HL-60/S4 treated with retinoic acid at 250 ng/mL for 4 days and 3 days (cell line): ENCODE measurements around the gene ERLEC1.
"Not testable (repeated sequence)": the region's sequence is repeated elsewhere in the genome, so short reads cannot be mapped to it uniquely, and the experiment has no call there.

Source experiments
- in situ Hi-C: fragments of 300-500 bp; cut with MboI; formaldehyde crosslinking; loops from 2 replicates; pipeline ENCODE4 v1.7.0; 2022; ENCODE audit warnings: low sequenced_read_pairs

Gene ERLEC1, protein sequence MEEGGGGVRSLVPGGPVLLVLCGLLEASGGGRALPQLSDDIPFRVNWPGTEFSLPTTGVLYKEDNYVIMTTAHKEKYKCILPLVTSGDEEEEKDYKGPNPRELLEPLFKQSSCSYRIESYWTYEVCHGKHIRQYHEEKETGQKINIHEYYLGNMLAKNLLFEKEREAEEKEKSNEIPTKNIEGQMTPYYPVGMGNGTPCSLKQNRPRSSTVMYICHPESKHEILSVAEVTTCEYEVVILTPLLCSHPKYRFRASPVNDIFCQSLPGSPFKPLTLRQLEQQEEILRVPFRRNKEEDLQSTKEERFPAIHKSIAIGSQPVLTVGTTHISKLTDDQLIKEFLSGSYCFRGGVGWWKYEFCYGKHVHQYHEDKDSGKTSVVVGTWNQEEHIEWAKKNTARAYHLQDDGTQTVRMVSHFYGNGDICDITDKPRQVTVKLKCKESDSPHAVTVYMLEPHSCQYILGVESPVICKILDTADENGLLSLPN

DNA sequence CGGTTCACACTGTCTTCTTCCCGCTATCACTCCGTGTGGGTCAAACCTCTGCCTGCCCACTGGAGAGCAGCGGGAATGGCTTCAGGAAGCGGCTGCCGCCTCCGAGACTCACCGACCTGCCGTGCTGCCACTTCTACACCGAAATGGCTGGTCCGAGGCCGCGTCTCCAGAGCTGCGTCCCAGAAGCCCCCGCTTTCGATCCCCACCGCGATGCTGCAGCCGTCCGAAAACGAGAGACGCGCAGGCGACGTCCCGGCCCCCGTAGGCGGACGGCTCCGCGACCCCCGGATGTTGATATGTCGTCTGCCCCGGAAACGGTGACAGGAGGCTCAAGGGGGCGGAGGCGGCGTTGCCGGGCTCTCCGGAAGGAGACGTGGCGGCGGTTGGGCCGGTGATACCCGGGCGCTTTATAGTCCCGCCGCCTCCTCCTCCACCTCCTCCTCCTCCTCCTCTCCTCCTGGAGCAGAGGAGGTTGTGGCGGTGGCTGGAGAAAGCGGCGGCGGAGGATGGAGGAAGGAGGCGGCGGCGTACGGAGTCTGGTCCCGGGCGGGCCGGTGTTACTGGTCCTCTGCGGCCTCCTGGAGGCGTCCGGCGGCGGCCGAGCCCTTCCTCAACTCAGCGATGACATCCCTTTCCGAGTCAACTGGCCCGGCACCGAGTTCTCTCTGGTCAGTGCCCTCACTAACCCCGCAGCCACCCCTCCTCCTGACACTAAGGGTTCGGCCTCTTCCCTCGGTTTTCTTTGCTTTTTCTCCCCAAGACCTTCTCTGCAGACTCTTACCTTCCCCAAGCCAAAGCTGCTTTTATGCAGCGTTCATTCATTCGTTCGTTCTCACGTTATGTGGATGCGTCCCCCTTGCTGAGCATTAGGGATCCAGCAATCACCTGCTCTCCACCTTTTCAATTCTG lies at the start of gene ERLEC1, which contains the start of gene ASB3:
TSS of gene ERLEC1 (plus strand) at position 340 of the 909 bp plus-strand sequence. CDS start at position 507, 167 bp downstream.
TSS of gene ASB3 (minus strand) at position 249 of the 909 bp plus-strand sequence. CDS start 21,381 bp downstream, outside the sequence.
- in situ Hi-C loops, result no loop called here

DNA sequence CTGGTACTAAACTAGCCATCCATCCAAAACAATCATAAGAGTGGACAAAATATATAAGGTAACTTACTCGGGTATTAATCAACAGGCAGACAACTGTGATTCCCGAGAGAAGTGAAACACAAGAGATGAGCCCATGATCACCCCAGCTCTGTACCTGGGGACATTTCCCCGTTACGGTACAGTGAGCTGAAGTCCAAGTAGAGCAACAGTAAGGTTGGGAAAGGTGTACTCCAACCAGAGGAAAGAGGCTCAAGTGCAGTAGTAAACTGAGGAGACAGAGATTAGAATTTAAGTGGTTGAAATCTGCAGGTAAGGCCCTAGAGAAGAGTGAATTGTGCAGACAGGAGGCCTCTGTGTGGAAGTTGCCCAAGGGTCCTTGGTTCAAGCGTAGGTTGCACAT lies 49.8 kb upstream of the ERLEC1 start:
- in situ Hi-C loops, result no loop called here

DNA sequence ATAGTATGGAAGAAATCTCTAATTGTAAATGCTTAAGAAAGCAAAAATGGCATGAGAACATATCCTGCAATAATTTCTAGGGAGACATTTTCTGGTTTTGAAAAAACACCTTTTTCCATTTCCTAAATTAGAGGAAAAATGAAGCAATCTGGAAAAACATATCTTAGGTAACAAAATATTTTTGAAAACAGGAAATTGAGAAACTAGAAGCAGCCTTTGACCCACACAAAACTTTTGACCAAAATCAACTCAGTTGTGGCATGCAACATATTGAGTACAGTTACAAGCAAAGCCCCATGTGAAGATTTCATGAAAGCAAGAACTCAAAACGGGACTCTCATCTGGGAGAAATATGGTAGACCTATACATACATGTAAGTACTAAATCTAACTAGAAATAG lies 47.8 kb upstream of the ERLEC1 start:
- in situ Hi-C loops, result no loop called here

DNA sequence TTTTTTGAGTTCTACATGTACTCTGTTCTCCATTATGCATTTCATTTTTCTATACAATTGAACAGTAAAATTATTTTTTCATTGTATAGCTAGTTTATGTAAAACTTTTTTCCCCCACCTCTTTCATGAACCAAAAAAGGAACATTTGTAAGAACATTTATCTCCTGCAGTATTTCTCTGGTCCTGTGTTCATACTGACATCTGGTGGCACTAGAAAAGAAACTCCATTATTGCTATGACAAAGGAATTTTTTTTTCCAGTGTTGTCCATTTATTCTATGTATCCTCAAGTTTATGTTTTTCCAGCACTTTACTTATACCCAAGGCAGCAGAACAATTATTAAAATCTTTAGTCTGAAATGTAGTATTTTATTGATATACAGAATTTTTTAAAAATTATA lies 46.7 kb upstream of the ERLEC1 start:
- in situ Hi-C loops, result no loop called here

DNA sequence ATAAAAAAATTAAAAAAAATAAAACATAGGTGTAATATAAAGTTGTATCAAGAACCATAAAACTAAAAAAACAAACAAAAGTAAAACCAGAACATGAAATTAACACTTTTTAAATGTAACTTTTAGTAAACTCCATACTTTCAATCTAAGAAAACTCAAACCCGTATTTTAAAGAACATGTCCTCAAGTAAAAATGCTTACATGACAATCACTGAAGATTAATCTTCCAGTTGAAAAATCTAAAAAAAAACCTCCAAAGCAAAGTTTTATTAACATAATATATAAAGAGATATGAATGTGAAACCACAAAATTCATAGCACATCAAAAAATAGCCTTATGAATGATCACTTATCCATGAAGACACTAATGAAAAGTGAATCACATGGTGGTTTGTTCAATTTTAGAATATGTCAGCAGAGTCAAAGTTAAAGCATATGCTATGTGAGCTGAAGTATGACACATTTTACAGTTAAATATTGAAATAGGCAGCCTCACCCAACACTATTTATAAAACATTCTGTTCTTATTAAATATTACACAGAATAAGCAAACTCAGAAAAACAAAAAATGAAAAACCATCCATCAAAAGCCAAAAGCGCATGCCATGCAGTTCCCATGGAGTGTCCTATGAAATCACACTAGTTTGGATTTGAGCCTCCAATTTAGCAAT lies 42.3 kb upstream of the ERLEC1 start:
- in situ Hi-C loops, result no loop called here

DNA sequence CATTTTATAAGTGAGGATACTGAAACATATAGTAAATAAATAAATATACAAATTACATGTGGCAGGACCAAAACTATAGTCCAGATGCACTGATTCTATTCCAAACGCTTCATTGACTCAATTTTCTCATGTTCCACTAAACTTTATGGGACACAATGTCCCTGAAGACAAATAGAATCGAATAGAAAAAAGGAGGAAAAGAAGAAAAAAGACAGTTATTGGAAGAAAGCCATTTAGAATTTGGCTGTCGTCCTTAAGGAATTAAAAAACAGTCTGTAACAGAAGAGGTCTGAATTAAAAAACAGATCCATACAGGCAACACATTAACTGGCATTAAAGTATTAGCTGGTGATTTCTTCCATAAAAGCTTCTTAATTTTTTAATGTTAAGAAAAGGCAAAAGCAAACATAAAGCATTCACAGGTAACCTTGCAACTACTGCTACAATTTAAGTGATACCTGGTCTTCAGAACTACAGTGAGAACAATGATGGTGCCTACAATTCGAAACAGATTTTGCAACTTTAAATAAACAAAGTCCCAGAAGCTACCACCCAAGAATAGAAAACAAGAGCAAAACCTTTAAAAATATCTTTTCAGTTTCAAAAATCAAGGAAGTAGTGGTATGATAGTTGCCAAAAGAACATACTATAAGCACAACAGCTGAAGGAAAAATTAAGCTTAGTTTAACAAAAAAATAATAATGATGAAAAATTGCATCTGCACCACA lies 36.6 kb upstream of the ERLEC1 start:
- in situ Hi-C loops, result no loop called here

DNA sequence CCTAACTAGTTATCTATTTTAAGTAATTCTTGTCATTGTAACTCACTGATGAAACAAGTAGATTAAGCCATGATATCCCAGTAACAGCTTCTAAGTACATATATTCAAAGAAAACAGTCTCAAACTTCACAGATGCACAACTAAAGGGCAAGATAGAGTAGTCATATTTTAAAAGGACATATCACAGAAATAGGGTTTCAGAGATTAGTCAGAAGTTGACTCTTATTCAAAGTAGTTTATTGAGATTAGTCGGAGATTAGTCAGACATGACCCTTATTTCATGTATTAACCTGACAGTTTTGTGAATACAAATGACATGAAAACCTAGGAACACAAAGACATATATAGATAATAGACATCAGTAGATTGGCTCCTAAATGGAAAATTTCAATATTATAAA lies 35.1 kb upstream of the ERLEC1 start:
- in situ Hi-C loops, result no loop called here

DNA sequence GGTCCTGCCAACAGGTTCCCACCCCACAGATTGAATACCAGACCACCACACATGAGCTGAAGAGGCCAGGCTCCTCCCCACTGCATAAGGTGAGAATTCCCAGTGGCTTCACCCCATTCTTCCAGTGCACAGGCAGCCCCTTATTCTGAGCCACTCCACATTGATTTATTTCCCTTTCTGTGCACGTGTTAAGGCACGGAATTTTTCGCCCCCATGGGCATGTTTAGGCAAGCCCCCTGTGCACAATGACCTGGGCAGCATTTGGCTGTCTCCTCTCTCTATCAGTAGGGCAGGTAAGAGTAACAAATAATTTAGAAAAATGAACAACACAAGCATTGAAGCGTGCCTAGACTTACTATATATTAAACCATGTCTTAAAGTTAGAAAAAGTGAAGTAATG lies 34.5 kb upstream of the ERLEC1 start:
- in situ Hi-C loops, result no loop called here

DNA sequence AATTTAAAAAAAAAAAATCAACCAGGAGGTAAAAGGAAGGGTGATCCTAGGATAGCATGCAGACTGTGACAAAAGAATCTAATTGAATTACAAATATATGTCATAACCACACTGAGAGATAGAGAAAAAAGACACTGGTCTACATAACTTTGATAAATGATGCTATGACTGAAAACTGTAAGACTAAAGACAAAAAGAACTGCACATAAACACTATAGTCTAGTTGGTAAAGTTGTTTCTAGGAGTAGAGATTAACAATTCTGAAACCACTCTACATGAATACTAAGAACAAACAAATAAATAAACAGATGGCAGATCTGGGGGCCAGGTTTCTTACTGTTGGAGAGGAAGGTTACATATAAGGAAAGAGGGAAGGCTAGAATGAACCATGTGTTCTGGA lies 33.8 kb upstream of the ERLEC1 start:
- in situ Hi-C loops, result no loop called here

DNA sequence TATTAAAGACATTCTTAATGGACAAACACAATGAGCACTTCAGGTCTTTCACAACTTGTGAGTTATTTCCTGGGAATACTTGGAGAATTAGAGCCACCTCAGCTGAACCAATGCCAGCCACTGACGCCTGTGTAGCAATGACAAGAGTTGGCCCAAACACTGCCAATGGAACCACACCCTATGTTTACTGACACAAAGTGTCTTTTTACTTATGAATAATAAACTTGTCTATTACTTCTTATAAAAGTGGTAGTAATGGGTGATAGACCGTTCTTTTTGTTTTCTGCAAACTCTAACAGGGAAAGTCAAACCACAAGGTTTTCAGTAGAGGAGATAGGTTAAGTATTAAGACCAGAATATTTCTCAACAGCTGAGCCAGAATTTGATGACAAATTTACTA lies 31.7 kb upstream of the ERLEC1 start:
- in situ Hi-C loops, result no loop called here

DNA sequence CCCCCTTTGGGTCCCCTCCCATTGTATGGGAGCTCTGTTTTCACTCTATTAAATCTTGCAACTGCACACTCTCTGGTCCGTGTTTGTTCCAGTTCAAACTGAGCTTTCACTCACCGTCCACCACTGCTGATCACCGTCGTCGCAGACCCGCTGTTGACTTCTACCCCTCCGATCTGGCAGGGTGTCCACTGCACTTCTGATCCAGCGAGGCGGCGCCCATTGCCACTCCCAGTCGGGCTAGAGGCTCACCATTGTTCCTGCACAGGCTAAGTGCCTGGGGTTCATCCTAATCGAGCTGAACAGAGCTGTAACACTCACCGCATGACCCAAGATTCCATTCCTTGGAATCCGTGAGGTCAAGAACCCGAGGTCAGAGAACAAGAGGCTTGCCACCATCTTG lies 30.2 kb upstream of the ERLEC1 start:
- in situ Hi-C loops, result no loop called here

DNA sequence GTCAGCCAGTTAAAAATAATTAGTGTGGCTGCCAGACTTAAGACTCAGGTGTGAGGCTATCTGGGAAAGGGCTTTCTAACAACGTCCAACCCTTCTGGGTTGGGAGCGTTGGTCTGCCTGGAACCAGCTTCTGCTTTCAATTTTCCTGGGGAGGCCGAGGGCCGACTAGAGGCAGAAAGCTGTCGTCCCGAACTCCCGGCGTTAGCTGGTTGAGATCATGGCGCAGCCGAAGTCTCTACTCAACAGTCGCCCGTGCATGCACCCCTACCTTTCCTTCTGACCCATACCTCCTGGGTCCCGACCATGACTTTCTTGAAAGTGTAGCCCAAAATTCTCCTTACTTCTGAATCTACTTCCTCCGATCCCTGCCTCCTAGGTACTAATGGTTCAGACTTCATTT lies 29.6 kb upstream of the ERLEC1 start:
- in situ Hi-C loops, result not testable (repeated sequence)

DNA sequence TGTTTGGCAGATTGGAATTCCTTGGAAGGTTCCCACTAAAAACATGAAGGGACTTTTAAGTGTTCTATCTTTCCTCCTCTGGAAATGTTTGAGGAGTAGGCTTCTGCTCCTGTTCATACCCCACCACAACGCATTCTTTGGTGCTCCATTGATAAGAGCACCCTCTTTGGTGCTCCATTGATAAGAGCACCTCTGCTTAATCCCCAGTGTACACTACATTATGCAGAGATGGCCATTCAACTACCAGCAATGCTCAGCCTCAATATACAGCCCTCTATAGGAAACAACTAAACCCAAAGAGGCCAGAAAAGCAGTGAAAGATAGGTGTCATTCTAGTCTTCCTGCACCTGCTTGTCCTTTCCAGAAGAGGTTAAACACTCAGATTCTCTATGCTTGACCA lies 21.1 kb upstream of the ERLEC1 start:
- in situ Hi-C loops, result no loop called here

DNA sequence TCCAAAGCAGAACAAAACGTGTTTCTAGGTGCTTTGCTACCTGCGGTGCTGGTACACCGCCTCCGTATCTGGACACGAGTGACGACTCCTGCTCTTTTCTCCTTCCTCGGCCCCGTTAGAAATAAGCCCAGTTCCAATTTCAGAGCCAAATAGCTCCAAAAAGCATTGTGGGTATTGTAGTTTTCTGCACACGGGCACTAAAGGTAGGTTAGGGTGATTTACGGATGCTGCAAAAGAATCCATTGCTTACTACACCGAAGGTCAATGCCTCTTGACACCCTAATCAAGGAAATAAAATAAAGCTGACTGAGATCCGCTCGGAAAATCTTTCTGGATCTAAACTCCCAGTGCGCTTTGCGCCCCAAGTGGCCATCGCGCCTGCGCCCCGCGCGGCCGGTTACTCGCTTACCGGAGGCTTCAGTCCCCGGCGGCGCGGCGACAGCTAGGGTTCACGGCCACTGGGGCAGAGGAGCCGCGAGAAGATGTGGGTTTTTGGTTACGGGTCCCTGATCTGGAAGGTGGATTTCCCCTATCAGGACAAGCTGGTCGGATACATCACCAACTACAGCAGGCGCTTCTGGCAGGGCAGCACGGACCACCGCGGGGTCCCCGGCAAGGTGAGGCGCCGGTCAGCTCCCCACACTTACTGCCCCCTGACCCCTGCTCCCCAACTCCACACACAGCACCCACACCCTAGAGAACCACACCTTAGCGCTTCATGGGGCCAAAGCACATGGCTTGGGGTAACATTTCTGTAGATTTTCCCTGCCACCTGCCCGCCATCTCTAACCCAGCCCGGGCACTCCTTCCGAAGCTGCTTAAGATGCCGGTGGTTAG lies 19.2 kb upstream of the ERLEC1 start, which contains the start of gene CHAC2:
TSS of gene CHAC2 (plus strand) at position 400 of the 837 bp plus-strand sequence. CDS start at position 483, 83 bp downstream.
- in situ Hi-C loops, result no loop called here

DNA sequence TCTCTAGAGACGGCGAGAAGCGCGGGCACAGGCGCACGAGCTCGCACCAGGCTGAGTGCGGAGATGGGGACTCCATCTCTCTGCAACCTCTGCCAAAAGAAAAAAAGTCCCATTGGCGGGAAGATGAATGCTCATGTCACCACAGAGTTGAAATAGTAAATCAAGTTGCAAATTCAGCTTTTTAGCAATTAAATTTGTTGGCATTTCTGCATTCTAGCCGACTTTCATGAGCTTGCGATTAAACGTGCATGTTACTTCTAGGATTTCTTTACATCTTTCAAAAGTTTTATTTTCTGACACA lies 18.7 kb upstream of the ERLEC1 start:
- in situ Hi-C loops, result no loop called here

DNA sequence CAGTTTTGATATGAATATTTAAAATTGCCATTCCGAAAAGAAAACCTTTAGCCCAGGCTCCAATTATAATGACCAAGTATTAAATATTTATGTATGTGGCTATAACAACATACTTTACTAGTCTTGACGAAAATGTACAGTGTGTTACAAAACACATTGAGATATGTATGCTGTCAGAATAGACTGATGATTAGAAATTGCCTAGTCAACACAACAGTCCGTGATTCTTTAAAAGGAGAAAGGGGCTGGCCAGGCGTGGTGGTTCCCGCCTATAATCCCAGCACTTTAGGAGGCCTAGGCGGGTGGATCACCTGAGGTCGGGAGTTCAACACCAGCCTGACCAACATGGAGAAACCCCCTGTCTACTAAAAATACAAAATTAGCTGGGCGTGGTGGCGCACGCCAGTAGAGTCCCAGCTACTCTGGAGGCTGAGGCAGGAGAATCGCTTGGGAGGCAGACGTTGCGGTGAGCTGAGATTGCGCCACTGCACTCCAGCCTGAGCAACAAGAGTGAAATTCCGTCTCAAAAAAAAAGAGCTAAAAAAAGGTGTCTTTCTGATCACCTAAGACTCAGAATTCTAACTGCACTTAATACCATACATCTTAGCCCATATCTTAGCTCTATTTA lies 17.4 kb upstream of the ERLEC1 start:
- in situ Hi-C loops, result no loop called here

DNA sequence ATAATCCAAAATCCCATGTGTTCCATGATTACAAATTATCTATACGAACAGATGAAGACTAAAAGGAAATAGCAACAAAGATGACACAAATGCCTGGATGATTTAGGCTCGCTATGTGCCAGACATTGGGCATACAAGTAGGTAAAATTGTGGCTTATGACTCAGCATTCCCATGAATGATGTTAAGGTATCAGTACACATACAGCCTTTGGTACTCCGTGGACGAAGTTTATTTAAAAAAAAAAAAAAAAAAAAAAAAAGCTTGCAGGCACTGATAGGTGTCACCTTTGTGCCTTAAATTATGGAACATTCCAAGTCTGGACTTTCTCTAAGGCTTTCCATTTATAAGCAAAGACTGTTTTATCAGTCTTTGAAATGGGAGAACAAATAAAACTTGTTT lies 16.6 kb upstream of the ERLEC1 start:
- in situ Hi-C loops, result no loop called here

DNA sequence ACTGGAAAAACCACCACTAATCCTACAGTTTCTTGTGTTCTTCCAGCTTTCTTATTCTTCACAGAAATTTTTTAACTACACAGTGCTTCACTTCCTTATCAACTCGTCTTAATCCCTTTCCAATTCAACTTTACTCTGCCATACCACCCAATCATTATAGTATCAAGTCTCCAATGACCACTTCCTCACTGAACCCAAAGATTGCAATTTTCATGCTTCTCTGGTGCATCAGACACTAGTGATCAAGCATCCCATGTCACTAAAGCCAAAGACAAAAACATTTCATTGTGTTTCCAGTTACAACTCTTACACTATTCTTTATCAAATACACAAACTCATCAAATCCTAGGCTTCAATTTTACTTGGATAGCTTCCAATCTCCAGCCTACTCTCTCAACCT lies 9.7 kb upstream of the ERLEC1 start:
- in situ Hi-C loops, result no loop called here

DNA sequence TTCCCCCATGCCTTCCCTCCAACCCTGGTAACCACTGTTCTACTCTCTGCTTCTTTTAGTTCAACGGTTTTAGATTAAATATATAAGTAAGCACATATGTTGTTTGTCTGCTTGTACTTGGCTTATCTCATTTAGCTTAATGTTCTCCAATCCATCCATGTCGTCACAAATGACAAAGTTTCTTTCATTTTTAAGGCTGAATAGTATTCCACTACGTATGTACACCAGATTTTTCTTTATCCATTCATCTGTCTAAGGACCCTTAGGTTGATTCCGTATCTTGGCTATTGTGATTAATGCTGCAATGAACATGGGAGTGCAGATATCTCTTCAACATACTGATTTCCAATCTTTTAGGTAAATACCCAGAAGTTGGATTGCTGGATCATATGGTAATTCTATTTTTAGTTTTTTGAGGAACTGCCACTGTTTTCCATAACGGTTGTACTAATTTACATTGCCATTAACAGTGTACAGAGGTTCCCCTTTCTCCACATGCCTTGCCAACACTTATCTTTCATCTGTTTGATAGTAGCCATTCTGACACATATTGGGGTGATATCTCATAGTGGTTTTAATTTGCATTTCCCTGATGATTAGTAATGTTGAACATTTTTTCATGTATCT lies 8.2 kb upstream of the ERLEC1 start:
- in situ Hi-C loops, result no loop called here
